GM18502 (cell line): ENCODE data around the gene FBRSL1.

Experiments
- ATAC-seq: cut with Tn5 transposase; IDR thresholded peaks from one replicate; pipeline ENCODE4 v1.9.1; 2021; ENCODE audit warnings: mild to moderate bottlenecking; ENCODE audit not compliant: unreplicated experiment, poor library complexity

FBRSL1 gene

GRCh38 chr12:132507656-132508490 lies 17.9 kb downstream of the FBRSL1 start:
- ATAC-seq, result no peak

- no peak for ATAC-seq
These were observed 18.5 kb downstream of the FBRSL1 start for GRCh38 chr12:132508491-132508740.

DNA sequence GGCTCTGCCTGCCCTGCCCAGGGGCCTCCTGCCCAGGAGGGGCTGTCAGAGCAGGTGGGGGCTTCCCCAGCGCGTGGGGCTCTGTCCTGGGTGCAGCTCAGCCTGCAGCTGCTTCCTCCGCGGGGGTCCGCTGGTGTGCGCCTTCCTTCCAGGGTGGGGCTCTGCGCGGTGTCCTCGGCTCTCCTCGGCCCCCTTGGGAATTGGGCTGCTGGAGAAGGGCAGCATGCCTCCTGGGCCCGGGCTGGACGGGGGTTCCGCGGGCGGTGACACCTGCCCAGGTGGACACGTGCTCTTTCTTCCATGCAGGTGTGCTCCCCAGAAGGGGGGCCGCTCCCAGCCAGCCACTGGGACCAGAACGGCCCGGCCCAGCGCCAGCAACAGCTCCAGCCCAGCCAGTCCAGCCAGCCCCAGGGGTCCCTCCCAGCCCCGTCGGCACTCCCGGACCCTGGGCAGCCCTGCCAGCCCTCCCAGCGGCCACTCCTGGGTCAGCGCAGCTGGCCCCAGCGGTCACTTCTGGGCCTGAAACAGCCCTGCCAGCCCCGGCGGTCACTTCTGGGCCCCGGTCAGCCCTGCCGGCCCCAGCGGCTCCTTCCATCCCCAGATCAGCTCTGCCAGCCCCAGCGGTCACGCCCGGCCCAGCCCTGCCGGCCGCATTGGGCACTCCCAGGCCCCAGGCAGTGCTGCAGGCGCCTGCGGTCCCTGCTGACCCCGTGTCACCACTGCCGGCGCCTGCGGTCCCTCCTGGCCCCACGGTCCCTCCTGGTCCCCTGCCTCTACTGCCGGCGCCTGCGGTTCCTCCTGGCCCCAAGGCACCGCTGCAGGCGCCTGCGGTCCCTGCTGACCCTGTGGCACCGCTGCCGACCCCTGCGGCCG lies 19.1 kb downstream of the FBRSL1 start:
- no peak for ATAC-seq

DNA sequence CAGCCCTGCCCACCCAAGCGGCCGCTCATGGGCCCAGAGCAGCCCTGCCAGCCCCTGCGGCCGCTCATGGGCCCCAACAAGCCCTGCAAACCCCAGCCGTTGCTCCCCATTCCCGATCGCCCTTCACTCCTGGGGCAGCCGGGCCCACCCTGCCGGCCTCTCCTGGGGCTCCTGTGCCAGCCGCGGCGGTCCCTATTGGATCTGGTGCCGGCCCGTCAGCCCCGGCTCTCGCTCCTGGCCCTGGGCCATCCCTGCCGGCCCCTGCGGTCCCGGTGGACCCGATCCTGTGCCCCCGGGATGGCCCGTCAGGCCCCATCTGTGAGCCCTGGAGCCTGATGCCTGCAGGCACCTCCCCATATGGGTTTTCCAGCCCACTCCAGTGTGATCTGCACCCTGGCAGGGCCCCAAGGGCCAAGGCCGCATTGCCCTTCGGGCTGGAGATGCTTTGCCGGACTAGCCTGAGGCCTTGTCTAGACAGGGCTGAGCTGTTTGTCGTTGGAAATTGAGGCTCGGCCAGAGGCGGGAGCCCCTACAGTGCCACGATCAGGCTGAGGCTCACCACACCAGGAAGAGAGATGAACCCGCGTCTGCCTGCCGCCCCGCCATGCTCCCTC lies 20.3 kb downstream of the FBRSL1 start:
- ATAC-seq, result no peak

- ATAC-seq, result no peak
These were observed 21.0 kb downstream of the FBRSL1 start for GRCh38 chr12:132510746-132511477.

DNA sequence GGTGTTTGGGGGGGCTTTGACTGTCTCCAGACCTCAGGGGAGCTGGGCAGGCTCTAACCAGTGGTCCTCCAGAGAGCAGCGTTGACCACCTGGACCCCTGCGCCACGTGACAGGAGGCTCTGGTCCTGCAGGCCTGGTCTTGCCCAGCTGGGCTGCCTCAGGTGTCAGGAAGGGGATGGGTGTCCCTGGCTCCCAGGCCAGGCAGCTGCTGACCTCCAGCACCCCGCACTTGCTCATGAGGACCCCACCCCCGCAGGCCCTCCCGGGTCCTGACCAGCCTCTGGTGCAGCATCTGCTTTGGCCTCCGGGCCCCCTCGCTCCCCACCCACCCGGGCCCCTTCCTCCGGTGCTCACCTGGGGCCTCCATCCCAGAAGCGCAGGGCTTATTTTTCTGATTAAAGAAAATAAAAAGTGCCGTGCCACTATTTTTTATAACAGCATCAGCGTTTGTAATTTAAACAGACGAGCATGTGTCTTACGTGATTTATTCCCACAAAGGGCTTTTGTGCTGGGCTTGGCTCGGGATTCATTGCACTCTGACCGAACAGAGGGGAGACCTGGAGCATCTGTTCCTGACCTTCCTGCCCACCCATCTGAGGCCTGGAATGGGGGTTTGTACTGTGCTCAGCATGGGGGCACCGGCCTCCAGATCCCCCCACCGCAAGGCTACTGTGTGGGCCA lies 21.7 kb downstream of the FBRSL1 start:
- ATAC-seq, result no peak

- no peak for ATAC-seq
These were observed 22.5 kb downstream of the FBRSL1 start for GRCh38 chr12:132512197-132513069.

- no peak for ATAC-seq
These were observed 23.1 kb downstream of the FBRSL1 start for GRCh38 chr12:132513070-132513398.

DNA sequence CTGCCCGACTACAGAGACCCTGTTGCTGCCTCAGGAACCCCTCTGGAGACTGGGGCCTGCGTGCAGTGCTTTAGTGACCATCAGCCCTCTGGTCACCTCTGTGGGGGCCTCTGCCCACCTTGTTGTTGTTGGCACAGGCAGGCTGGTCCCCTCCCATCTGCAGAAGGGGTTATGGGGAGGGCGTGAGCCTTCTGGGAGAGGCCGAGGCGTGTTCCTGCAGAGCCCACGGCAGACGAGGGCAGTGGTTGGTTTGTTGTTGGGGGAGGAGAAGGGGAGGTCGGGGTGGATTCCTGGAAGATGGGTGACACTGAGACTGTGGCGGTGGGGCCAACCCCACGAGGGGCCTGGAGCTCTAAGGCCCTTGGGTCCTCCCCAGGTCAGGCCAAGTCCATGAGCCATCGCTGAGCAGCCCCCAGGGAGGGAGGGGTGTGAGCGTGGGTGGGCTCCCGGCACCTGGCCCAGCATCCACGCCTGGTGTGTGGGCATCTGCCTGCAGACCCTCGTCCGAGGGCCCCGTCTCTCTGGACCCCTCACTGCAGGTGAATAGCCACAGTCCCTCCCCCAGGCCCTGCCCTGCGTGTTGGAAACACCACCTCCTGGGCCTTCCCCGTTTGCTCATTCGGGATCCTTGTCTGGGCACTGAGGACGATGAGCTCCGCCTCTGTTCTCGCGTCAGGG lies 23.6 kb downstream of the FBRSL1 start:
- ATAC-seq, result no peak

DNA sequence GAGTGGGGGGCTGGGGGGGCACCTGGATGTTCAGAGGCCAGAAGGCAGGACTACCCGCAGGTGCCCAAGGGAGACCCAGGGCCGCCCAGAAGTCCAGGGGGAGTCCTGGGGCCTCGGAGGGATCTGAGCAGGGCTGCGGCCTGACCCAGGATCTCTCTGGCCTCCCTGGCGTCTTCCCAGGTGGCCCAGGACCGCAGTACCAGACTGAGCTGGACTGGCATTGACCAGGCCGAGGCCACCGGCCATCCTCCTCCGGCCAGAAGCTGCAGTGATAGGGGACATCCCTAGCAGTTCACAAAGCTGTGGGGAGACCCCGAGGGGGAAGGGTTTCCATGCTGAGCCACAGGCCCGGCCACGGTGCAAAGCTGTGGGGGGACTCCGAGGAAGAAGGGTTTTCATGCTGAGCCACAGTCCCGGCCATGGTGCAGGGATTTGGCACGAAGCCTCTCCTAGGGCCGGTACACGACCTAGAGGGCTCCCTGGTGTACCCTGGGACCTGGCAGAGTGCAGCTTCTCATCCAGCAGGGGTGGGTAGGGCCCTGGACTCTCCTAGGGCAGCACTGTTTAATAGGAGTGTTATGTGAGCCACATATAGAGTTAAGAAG lies 24.4 kb downstream of the FBRSL1 start:
- ATAC-seq, result no peak

GRCh38 chr12:132514838-132515237 lies 24.9 kb downstream of the FBRSL1 start:
- no peak for ATAC-seq

GRCh38 chr12:132516095-132517012 lies 26.4 kb downstream of the FBRSL1 start:
- no peak for ATAC-seq

DNA sequence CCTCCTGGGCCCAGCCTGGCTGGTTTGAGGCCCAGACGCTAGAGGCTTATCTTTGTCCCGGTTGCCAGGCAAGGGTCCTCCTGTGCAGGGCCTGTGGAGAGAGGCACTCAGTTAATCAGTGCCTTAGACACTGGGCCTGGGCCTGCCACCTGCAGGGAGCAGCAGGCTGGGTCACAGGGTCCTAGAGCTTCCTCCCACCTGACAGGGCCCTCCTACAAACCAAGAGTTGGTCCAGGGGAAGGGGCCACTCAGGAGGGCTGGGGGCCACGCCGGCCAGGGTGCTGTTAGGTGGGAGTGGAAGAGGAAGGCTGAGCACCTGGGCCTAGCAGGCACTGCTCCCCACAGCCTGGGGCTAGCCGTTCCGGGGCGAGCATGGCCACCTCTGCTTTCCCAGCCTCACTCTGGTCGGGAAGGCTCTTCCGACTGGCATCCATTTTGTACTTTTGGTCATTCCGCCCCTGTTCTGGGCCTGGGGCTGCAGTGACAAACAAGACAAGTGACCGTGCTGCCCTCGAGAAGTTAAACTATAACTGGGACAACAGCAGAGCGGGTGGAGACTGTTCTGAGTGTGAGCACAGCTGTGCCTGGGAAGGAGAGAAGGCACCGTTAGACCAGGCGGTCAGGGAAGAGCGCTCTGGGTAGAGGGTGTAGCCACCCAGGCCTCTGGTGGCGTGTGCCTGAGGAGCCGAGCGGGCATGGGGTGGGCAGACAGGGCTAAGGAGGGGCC lies 27.2 kb downstream of the FBRSL1 start:
- ATAC-seq, result no peak

DNA sequence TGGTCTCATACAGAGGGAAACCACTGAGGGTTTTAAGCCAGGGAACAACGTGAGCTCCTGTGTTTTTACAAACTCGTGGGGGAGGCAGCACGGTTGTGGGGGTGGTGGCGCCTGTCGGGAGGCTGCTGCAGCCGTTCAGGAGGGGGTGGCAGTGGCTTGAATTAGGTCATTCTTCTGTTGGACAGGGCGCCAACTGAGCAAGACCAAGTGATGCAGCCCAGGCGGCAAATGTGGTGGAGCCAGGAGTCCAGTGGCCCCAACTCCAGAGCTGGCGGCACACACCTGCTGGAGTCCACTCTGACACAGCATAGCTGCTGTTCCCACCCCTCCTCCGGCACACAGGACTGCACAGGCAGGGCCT lies 27.8 kb downstream of the FBRSL1 start:
- no peak for ATAC-seq

GRCh38 chr12:132518354-132518992 lies 28.5 kb downstream of the FBRSL1 start:
- no peak for ATAC-seq
